SK-N-MC (cell line): ENCODE data around the gene ADAMTS10.

ENCODE experiments used
- DNase-seq: peaks from one replicate; pipeline ENCODE4 v3.0.0-alpha.2; 2011; ENCODE audit warnings: low read depth, low spot score
- H3K27ac ChIP-seq: fragments of 200-600 bp; sonication (generic); 2 replicates; pipeline ENCODE4 v1.5.1; 2016; ENCODE audit warnings: mixed run types
- H3K36me3 ChIP-seq: fragments of 200-600 bp; sonication (generic); 2 replicates; pipeline ENCODE4 v1.6.1; 2017; ENCODE audit warnings: antibody characterized with exemption, low read length, mixed read lengths; ENCODE audit not compliant: insufficient read depth
- H3K4me3 ChIP-seq: fragments of 200-600 bp; sonication (generic); 2 replicates; pipeline ENCODE4 v1.5.1; 2016
- H3K9ac ChIP-seq: fragments of 200-600 bp; sonication (generic); 2 replicates; pipeline ENCODE4 v1.8.0; 2017; ENCODE audit warnings: mixed run types, mixed read lengths; ENCODE audit not compliant: insufficient read length
- H3K9me3 ChIP-seq: fragments of 200-600 bp; sonication (generic); 2 replicates; pipeline ENCODE4 v1.6.1; 2017; ENCODE audit warnings: low read depth, mild to moderate bottlenecking, antibody characterized with exemption, low read length, moderate library complexity, mixed read lengths
- EZH2 ChIP-seq: fragments of 200-600 bp; sonication (generic); IDR thresholded peaks from one replicate; pipeline ENCODE4 v1.6.1; 2017; ENCODE audit warnings: antibody characterized with exemption
- FOXP2 ChIP-seq: optimal IDR thresholded peaks from 2 replicates; pipeline ENCODE3; 2011; ENCODE audit warnings: mild to moderate bottlenecking, moderate library complexity; ENCODE audit not compliant: insufficient read depth; ENCODE audit errors: extremely low read length, control extremely low read depth
- POLR2AphosphoS5 ChIP-seq: IDR thresholded peaks from 2 replicates; pipeline ENCODE4 v1.6.1; 2012; ENCODE audit warnings: mild to moderate bottlenecking, low read depth, low read length, borderline replicate concordance

ADAMTS10 gene

DNA sequence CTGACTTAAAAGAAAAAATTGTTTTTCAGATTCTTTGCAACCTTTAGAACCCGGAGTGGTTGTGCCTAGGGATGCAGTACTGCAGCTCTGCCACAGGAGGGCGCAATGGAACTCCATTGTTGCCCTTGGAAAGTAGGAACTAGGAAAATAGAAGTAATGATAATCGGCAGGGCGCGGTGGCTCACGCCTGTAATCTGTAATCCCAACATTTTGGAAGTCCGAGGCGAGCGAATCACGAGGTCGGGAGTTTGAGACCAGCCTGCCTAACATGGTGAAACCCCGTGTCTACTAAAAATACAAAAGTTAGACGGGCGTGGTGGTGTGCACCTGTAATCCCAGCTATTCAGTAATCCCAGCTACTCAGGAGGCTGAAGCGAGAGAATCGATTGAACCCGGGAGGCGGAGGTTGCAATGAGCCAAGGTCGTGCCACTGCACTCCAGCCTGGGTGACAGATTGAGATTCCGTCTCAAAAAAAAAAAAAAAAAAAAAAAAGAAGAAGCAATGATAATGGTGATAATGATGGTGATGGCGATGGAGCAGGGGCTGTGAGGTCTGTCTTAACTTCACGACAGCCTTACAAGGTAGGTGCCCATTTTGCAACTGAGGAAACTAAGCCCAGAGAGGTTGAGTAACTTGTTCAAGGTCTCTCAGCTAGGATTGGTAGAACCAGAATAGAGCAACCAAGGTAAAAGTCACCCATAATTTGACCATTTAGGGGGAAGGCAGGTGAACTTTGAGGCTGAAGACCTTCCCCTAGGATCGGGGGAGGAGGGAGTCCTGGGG is 5.5 kb upstream of the ADAMTS10 start:
- no peaks in the 10 kb centered on the region for H3K36me3 ChIP-seq
- H3K9ac ChIP-seq = no peak overlapping the region
- H3K4me3 ChIP-seq = 0 out of 2 replicates have a peak overlapping the region, but pooled peaks have one; percentile 14
- H3K9me3 ChIP-seq = no peaks in the 10 kb centered on the region
- TF ChIP-seq FOXP2 (no peak), EZH2 (no peak), POLR2AphosphoS5 (no peak)
- peak overlapping the region; percentile 80; the same call in 1 of the 2 replicates for H3K27ac ChIP-seq
- no peak for DNase-seq

DNA sequence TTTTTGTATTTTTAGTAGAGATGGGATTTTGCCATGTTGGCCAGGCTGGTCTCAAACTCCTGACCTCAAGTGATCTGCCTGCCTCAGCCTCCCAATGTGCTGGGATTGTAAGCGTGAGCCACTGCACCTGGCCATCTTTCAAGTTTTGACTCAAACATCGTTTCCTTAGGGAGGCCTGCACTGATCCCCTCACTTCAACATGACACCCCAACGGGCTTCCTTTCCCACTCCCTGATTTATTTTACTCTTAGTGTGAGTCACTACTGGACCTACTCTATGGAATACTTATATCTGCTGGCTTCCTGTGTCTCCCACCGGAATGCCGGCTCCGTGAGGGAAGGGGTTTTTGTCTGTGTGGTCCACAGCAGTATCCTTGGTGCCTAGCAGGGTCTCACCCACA is 4.5 kb upstream of the ADAMTS10 start:
- H3K9ac ChIP-seq = no peak overlapping the region
- no peak for DNase-seq
- no peaks in the 10 kb centered on the region for H3K36me3 ChIP-seq
- H3K4me3 ChIP-seq = no peak overlapping the region
- H3K9me3 ChIP-seq = no peaks in the 10 kb centered on the region
- TF ChIP-seq EZH2 = no peak
- H3K27ac ChIP-seq = peak overlapping the region; percentile 80

DNA sequence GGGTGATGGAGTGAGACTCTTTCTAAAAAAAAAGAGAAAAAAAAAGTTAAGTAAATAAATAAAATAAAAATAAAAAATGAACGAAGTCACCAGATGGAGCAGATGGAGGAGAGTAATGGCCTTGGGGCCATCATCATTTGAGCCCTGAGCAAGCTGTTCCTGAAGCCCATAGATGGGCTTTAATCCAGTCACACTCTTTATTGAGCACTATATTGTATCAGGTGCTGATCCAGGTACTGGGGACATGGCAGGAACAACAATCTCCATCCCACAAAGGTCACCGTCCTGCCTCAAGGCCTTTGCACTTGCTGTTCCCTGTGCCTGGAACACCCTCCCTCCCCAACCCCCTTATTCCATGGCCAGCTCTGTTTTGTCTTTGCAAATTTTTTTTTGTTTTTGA is 3.9 kb upstream of the ADAMTS10 start:
- Histone ChIP-seq H3K4me3 (no peak overlapping the region), H3K36me3 (no peaks in the 10 kb centered on the region)
- TF ChIP-seq FOXP2 (no peak), POLR2AphosphoS5 (no peak), EZH2 (no peak)

DNA sequence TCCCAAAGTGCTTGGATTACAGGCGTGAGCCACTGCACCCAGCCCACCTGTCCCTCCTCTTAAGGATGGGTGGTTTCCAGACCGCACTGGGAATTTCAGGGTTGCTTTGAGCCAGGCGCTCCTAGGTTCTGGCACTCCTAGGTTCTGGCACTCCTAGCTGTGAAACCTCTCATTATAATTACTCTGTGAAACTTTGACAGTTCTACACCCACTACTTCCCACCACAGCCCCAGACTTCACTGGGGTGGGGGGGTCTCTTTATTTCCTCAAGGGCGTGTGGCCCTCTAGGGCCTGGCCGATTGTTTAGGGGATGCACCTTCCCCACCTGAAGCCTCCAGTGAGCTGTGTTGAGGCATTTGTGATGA is 2.3 kb upstream of the ADAMTS10 start:
- no peak for TF ChIP-seq FOXP2
- no peak for TF ChIP-seq EZH2
- no peak for TF ChIP-seq POLR2AphosphoS5
- Histone ChIP-seq H3K9ac (no peak overlapping the region), H3K36me3 (no peaks in the 10 kb centered on the region), H3K9me3 (no peaks in the 10 kb centered on the region), H3K4me3 (no peak overlapping the region), H3K27ac (no peak overlapping the region)
- no peak for DNase-seq

More for the DNA sequence above, 3.9 kb upstream of the ADAMTS10 start:
- DNase-seq = no peak
- no peak overlapping the region for H3K27ac ChIP-seq
- H3K9me3 ChIP-seq = no peaks in the 10 kb centered on the region
- H3K9ac ChIP-seq = no peak overlapping the region

DNA sequence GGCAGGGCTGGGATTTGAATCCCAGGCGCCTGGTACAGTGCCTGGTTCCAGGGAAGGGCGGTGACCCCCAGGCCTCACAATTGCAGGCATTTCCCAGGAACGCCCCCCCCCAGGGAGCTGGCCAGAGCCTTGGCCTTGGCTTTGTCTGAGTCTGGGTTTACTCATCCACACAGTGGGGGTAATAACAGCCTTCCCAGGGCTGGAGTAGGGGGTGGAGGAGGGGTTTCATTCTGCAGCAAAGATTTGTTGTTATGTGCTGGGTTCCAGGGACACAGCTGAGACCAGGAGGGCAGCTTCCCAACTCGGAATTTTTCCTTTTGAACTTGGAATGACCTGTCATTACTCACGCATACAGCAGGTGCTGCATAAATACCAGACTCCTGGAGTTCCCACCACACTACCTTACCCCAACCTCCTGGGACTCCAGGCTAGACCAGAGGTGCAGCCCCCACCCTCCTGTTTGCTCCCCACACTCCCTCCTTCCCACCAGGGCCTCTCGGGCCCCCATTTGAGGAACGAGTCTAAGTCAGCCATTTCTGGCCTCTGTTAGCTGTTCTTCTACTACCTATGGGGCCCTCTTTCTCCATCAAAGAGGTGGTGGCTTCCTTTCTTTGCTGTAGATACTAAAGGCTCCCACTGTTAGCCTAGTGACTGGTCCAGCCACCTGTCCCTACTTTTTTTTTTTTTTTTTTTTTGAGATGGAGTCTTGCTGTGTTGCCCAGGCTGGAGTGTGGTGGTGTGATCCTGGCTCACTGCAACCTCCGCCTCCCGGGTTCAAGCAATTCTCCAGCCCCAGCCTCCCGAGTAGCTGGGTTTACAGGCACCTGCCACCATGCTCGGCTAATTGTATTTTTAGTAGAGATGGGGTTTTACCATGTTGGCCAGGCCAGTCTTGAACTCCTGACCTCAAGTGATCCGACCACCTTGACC is 1.6 kb upstream of the ADAMTS10 start:
- Histone ChIP-seq H3K36me3 (no peaks in the 10 kb centered on the region), H3K27ac (peak overlapping the region; percentile 68; the same call in 1 of the 2 replicates), H3K9me3 (no peaks in the 10 kb centered on the region), H3K9ac (no peak overlapping the region), H3K4me3 (no peak overlapping the region)
- no peak for TF ChIP-seq EZH2
- no peak for TF ChIP-seq FOXP2
- no peak for TF ChIP-seq POLR2AphosphoS5
- no peak for DNase-seq

DNA sequence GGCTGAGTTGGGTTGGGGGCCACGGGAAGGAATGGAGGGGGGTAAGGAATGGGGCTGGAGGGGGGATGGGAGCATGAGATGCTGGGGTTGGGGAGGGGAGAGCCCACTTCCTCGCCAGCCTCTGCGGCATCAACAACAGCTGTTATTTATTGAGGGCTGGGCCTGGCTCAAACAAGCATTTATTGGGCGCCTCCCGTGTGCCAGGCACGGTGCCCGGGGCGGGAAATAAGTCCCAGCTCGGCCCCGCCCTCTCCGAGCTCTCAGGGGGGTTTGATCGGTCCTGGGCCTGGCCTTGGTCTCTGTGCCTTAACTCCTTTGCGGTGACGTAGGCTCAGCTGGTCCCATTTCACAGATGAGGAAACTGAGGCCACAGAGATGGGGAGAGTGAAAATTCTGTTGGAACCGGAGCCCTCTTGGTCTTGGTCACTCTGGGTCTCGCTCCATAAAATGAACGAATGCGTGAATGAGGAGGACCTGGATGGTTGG is 919 bp upstream of the ADAMTS10 start:
- no peak overlapping the region for H3K9ac ChIP-seq
- H3K4me3 ChIP-seq = no peak overlapping the region
- peak overlapping the region; percentile 68; the same call in 1 of the 2 replicates for H3K27ac ChIP-seq
- no peak for TF ChIP-seq POLR2AphosphoS5
- TF ChIP-seq EZH2 = no peak
- TF ChIP-seq FOXP2 = peak; percentile 87
- H3K9me3 ChIP-seq = no peaks in the 10 kb centered on the region
- no peak for DNase-seq
- no peaks in the 10 kb centered on the region for H3K36me3 ChIP-seq

DNA sequence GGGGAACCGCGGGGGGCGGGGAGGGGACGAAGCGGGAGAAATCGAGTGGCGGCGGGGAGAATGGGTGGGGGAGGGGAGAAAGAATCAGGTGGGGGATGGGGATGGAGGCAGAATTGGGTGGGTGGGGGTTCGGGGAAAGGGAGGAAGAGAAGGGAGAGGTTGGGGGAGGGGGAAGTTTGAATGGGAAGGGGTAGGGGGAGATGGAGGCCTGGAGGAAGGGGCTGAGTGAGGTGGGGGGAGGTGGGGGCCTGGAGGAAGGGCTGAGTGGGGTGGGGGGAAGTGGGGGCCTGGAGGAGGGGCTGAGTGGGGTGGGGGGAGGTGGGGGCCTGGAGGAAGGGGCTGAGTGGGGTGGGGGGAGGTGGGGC is 403 bp upstream of the ADAMTS10 start:
- peak overlapping the region; percentile 53; the same call in 1 of the 2 replicates for H3K27ac ChIP-seq
- H3K4me3 ChIP-seq = peak overlapping the region; percentile 89
- peak overlapping the region; percentile 59 for H3K9ac ChIP-seq
- TF ChIP-seq POLR2AphosphoS5 (no peak), EZH2 (no peak), FOXP2 (no peak)
- no peak for DNase-seq
- no peaks in the 10 kb centered on the region for H3K9me3 ChIP-seq
- peaks cover 3% of the 10 kb centered on the region; the same call in 1 of the 2 replicates for H3K36me3 ChIP-seq
